OCI-LY1 (cell line): ENCODE measurements around the gene TIMM23.

Experiments used
- EZH2 ChIP-seq: fragments of 200-600 bp; sonication (generic), shearing (Covaris generic); IDR thresholded peaks from 2 replicates; pipeline ENCODE4 v1.8.0; 2017; ENCODE audit warnings: borderline replicate concordance, mixed run types, mild to moderate bottlenecking, antibody characterized with exemption, low read length, moderate library complexity, mixed read lengths
- TF ChIP-seq, protein P1 (sequence below): fragments of 200-600 bp; sonication (generic), shearing (Covaris generic); IDR thresholded peaks from 2 replicates; pipeline ENCODE4 v1.5.1; 2017; ENCODE audit warnings: mild to moderate bottlenecking, antibody characterized with exemption, low read length, moderate library complexity, mixed read lengths

DNA sequence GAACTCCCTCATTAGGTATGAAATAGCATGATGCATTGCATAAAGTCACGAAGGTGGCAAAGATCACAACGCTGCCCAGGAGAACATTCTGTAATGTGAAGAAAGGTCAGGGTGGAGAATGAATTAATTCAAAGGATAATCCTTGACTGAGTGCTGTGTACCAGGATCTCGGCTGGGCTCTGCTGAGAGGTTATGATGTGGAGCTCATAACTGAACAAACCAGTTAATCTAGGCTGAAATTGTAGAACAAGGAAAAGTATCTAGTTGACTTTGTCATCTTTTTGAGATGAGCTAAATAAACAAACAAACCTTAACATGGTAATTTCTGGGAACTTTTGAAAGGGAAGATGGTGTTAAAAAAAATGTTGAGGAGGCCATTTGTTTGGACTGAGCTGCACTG is 67.7 kb downstream of the TIMM23 start:
- TF ChIP-seq, protein P1, sequence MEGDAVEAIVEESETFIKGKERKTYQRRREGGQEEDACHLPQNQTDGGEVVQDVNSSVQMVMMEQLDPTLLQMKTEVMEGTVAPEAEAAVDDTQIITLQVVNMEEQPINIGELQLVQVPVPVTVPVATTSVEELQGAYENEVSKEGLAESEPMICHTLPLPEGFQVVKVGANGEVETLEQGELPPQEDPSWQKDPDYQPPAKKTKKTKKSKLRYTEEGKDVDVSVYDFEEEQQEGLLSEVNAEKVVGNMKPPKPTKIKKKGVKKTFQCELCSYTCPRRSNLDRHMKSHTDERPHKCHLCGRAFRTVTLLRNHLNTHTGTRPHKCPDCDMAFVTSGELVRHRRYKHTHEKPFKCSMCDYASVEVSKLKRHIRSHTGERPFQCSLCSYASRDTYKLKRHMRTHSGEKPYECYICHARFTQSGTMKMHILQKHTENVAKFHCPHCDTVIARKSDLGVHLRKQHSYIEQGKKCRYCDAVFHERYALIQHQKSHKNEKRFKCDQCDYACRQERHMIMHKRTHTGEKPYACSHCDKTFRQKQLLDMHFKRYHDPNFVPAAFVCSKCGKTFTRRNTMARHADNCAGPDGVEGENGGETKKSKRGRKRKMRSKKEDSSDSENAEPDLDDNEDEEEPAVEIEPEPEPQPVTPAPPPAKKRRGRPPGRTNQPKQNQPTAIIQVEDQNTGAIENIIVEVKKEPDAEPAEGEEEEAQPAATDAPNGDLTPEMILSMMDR: no peak
- TF ChIP-seq EZH2: no peak
